ENCODE results near the gene AURKAIP1. TPM values are rescaled to one million over a fixed set of nuclear protein-coding genes. Genes with fewer than 3 reads are reported as not detected.

AURKAIP1 gene
- total RNA-seq, 4 donors from 2014 or later, result 13.2 to 75.8 (median 31.1) TPM

- peaks cover 11 to 60% of the 10 kb centered on the region in 2 donors for H3K4me1 ChIP-seq
- intact Hi-C loops (cut with DNase I; ENCODE audit: low total_unique reads), result no loop called here
- H3K9me3 ChIP-seq, result no peaks in the 10 kb centered on the region
- H3K27me3 ChIP-seq, result no peaks in the 10 kb centered on the region
- peak overlapping the region; percentile 89 to 91 for H3K27ac ChIP-seq
- DNase-seq, result no peak
- H3K36me3 ChIP-seq, result no peaks in the 10 kb centered on the region
- peak overlapping the region; percentile 83 to 98 for H3K4me3 ChIP-seq
- TF ChIP-seq POLR2A (IDR thresholded peaks at IDR 0.05), result no peak
- no peak for TF ChIP-seq CTCF (IDR thresholded peaks at IDR 0.05)
These were observed 50.9 kb downstream of the AURKAIP1 start for GRCh38 chr1:1324084-1324523.

Small RNA genes lying within 50 kb of the gene (microRNA-seq; reads per million reads assigned to microRNA genes)
- not detected for gene MIR6808 (ENCODE audit: borderline microRNAs expressed, borderline replicate concordance)

Other genes starting within 250 kb of the AURKAIP1 start
- under 1 TPM in 2 of 4 donors, not detected in 2; 0.35 to 0.51 TPM for gene TTLL10, start 201.3 kb downstream of the AURKAIP1 start, total RNA-seq
- gene TNFRSF18, start 168.6 kb downstream of the AURKAIP1 start, total RNA-seq, result 1 to 10 TPM in 1 of 4 donors, under 1 TPM in 1, not detected in 2; 0.37 to 2.6 TPM
- gene TNFRSF4, start 161.1 kb downstream of the AURKAIP1 start, total RNA-seq, result 1 to 10 TPM in 2 of 4 donors, not detected in 2; 1.3 to 1.5 TPM
- 100 to 1,000 TPM in 1 of 4 donors, 10 to 100 TPM in 3; 29.7 to 105 (median 50.3) TPM for gene SDF4, start 143.2 kb downstream of the AURKAIP1 start, total RNA-seq
- gene B3GALT6, start 143.0 kb downstream of the AURKAIP1 start, total RNA-seq, result 10 to 100 TPM in 3 of 4 donors, 1 to 10 TPM in 1; 1.8 to 23.5 (median 17.6) TPM
- gene C1QTNF12, start 128.5 kb downstream of the AURKAIP1 start, total RNA-seq, result 1 to 10 TPM in 2 of 4 donors, not detected in 2; 3.1 to 8.2 TPM
- 10 to 100 TPM in 3 of 4 donors, 1 to 10 TPM in 1; 9.5 to 66.1 (median 49.8) TPM for gene UBE2J2, start 101.4 kb downstream of the AURKAIP1 start, total RNA-seq
- gene SCNN1D, start 94.8 kb downstream of the AURKAIP1 start, total RNA-seq, result 1 to 10 TPM in 3 of 4 donors, under 1 TPM in 1; 0.26 to 8.4 (median 4.4) TPM
- gene ACAP3, start 67.3 kb downstream of the AURKAIP1 start, total RNA-seq, result 10 to 100 TPM; 11.2 to 98.5 (median 44.0) TPM
- gene PUSL1, start 66.6 kb downstream of the AURKAIP1 start, total RNA-seq, result 10 to 100 TPM; 14.7 to 34.1 (median 24.3) TPM
- 100 to 1,000 TPM in 2 of 4 donors, 10 to 100 TPM in 2; 45.6 to 277 (median 130) TPM for gene INTS11, start 50.5 kb downstream of the AURKAIP1 start, total RNA-seq
- 10 to 100 TPM in 2 of 4 donors, 1 to 10 TPM in 2; 3.5 to 23.9 (median 16.4) TPM for gene CPTP, start 50.4 kb downstream of the AURKAIP1 start, total RNA-seq
- gene TAS1R3, start 43.9 kb downstream of the AURKAIP1 start, total RNA-seq, result under 1 TPM in 2 of 4 donors, not detected in 2; 0.14 to 0.34 TPM
- gene DVL1, start 25.8 kb downstream of the AURKAIP1 start, total RNA-seq, result 10 to 100 TPM; 35.6 to 94.5 (median 49.7) TPM
- 100 to 1,000 TPM in 2 of 4 donors, 10 to 100 TPM in 2; 86.1 to 143 (median 117) TPM for gene MXRA8, start 16.7 kb downstream of the AURKAIP1 start, total RNA-seq
- 100 to 1,000 TPM; 207 to 351 (median 281) TPM for gene CCNL2, start 24.1 kb upstream of the AURKAIP1 start, total RNA-seq
- gene MRPL20, start 32.1 kb upstream of the AURKAIP1 start, total RNA-seq, result 100 to 1,000 TPM in 1 of 4 donors, 10 to 100 TPM in 3; 34.3 to 114 (median 65.1) TPM
- gene ANKRD65, start 46.1 kb upstream of the AURKAIP1 start, total RNA-seq, result 10 to 100 TPM in 2 of 4 donors, 1 to 10 TPM in 2; 1.3 to 20.0 (median 6.7) TPM
- gene VWA1, start 60.5 kb upstream of the AURKAIP1 start, total RNA-seq, result 10 to 100 TPM; 15.6 to 67.1 (median 47.1) TPM
- gene ATAD3C, start 74.5 kb upstream of the AURKAIP1 start, total RNA-seq, result 1 to 10 TPM in 2 of 4 donors, under 1 TPM in 1, not detected in 1; 0.77 to 3.8 (median 1.7) TPM
- gene ATAD3B, start 96.6 kb upstream of the AURKAIP1 start, total RNA-seq, result 10 to 100 TPM in 3 of 4 donors, 1 to 10 TPM in 1; 2.1 to 20.5 (median 17.8) TPM
- gene ATAD3A, start 137.0 kb upstream of the AURKAIP1 start, total RNA-seq, result 10 to 100 TPM in 3 of 4 donors, 1 to 10 TPM in 1; 1.8 to 14.8 (median 11.7) TPM
- gene TMEM240, start 165.4 kb upstream of the AURKAIP1 start, total RNA-seq, result 10 to 100 TPM in 1 of 4 donors, 1 to 10 TPM in 1, not detected in 2; 9.4 to 16.3 TPM
- 100 to 1,000 TPM in 2 of 4 donors, 10 to 100 TPM in 2; 44.0 to 273 (median 78.4) TPM for gene SSU72, start 199.7 kb upstream of the AURKAIP1 start, total RNA-seq
- gene FNDC10, start 224.9 kb upstream of the AURKAIP1 start, total RNA-seq, result under 1 TPM in 2 of 4 donors, not detected in 2; 0.40 to 0.48 TPM
- gene MIB2, start 240.3 kb upstream of the AURKAIP1 start, total RNA-seq, result 10 to 100 TPM; 43.0 to 78.2 (median 57.6) TPM